Tracheal epithelial cell (primary cell): Measurements from ENCODE around the gene HTR1D. TPM values are rescaled to one million over a fixed set of nuclear protein-coding genes. Genes with fewer than 3 reads are reported as not detected.

Experiments used
- total RNA-seq: library from RNA; depleted of rRNA; stranded (reverse); fragments of >200 nt; gene quantifications from 2 replicates; pipeline ENCODE4 v1.2.1, GENCODE V29; 2014

HTR1D gene, protein sequence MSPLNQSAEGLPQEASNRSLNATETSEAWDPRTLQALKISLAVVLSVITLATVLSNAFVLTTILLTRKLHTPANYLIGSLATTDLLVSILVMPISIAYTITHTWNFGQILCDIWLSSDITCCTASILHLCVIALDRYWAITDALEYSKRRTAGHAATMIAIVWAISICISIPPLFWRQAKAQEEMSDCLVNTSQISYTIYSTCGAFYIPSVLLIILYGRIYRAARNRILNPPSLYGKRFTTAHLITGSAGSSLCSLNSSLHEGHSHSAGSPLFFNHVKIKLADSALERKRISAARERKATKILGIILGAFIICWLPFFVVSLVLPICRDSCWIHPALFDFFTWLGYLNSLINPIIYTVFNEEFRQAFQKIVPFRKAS
- total RNA-seq, result under 0.01 TPM in 1 of 2 replicates, not detected in the other

GRCh38 chr1:23217421-23218115, at the start of gene HTR1D:
TSS of gene HTR1D (minus strand) at chr1:23217502. CDS start at chr1:23194219, 23,283 bp downstream.

GRCh38 chr1:23168445-23169194, 48.7 kb downstream of the HTR1D start, which contains the start of gene LUZP1:
TSS of gene LUZP1 (minus strand) at chr1:23168856.

Other genes with a start within 250 kb of the HTR1D start
- not detected in 2 replicates for gene LACTBL1, start 244.6 kb downstream of the HTR1D start, total RNA-seq
- not detected in 2 replicates for gene TEX46, start 201.7 kb downstream of the HTR1D start, total RNA-seq
- gene KDM1A, start 198.0 kb downstream of the HTR1D start, total RNA-seq, result 94.6 and 132 TPM in 2 replicates
- gene LUZP1, start 48.6 kb downstream of the HTR1D start, total RNA-seq, result 14.7 and 32.5 TPM in 2 replicates
- gene HNRNPR, start 126.8 kb upstream of the HTR1D start, total RNA-seq, result 51.4 and 58.6 TPM in 2 replicates
- gene ZNF436, start 152.3 kb upstream of the HTR1D start, total RNA-seq, result 30.4 and 35.8 TPM in 2 replicates
- gene TCEA3, start 207.2 kb upstream of the HTR1D start, total RNA-seq, result 17.4 and 18.1 TPM in 2 replicates